CD14-positive monocyte (primary cell): ENCODE results near the gene NFE2L3. TPM values are rescaled to one million over a fixed set of nuclear protein-coding genes. Genes with fewer than 3 reads are reported as not detected.

Experiments
- DNase-seq, 3 donors: peaks; one replicate each; pipeline ENCODE4 v3.0.0-alpha.2; 2011 to 2022
- H2AFZ ChIP-seq: 2 replicates; pipeline ENCODE4 v1.6.0; 2012; ENCODE audit warnings: mild to moderate bottlenecking, low read depth, low read length, inconsistent platforms; ENCODE audit not compliant: insufficient read depth, poor library complexity, severe bottlenecking
- H3K27ac ChIP-seq, 2 donors: 1 replicate in 1 of 2; 2 replicates in 1 of 2; pipeline ENCODE4 v1.5.1; 2012 to 2013; ENCODE audit warnings: low read length in 2 of 2, control low read depth in 1 of 2, inconsistent platforms in 1 of 2, low read depth in 1 of 2, mild to moderate bottlenecking in 1 of 2
- H3K27me3 ChIP-seq, 2 donors: one replicate each; pipeline versions ENCODE4 v1.6.0 to v1.6.1; 2011 to 2013; ENCODE audit warnings: low read length in 2 of 2; ENCODE audit not compliant: control insufficient read depth in 2 of 2, insufficient read depth in 2 of 2
- H3K36me3 ChIP-seq, 2 donors: replicated peaks in 1 of 2; 1 replicate in 1 of 2; 2 replicates in 1 of 2; pipeline versions ENCODE4 v1.5.1 to v1.6.1; 2012 to 2013; ENCODE audit warnings: low read length in 2 of 2, control low read depth in 1 of 2, inconsistent platforms in 1 of 2, mild to moderate bottlenecking in 1 of 2; ENCODE audit not compliant: insufficient read depth in 2 of 2, control insufficient read depth in 1 of 2
- H3K4me1 ChIP-seq, 2 donors: 1 replicate in 1 of 2; 2 replicates in 1 of 2; pipeline versions ENCODE4 v1.5.1 to v1.6.1; 2012 to 2013; ENCODE audit warnings: low read length in 2 of 2, control low read depth in 1 of 2, inconsistent platforms in 1 of 2, mild to moderate bottlenecking in 1 of 2, moderate library complexity in 1 of 2; ENCODE audit not compliant: insufficient read depth in 2 of 2, control insufficient read depth in 1 of 2
- H3K4me2 ChIP-seq: replicated peaks from 2 replicates; pipeline ENCODE3; 2012; ENCODE audit warnings: low read length, moderate library complexity, mild to moderate bottlenecking; ENCODE audit not compliant: poor library complexity, severe bottlenecking; ENCODE audit errors: extremely low read depth
- H3K4me3 ChIP-seq, 3 experiments: fragments of 200-600 bp in 1 of 3; sonication (generic) in 1 of 3; replicated peaks in 1 of 3; 1 replicate in 2 of 3; 2 replicates in 1 of 3; pipeline ENCODE4 v1.5.1; 2011 to 2013; ENCODE audit warnings: low read length in 3 of 3, mild to moderate bottlenecking in 3 of 3, control low read depth in 2 of 3, low read depth in 2 of 3, inconsistent platforms in 1 of 3, moderate library complexity in 1 of 3
- H3K79me2 ChIP-seq: 2 replicates; pipeline ENCODE4 v1.6.0; 2012; ENCODE audit warnings: mild to moderate bottlenecking, control low read depth, inconsistent platforms, low read length, moderate library complexity; ENCODE audit not compliant: insufficient read depth
- H3K9ac ChIP-seq: 2 replicates; pipeline ENCODE4 v1.6.0; 2017; ENCODE audit warnings: low read length, mild to moderate bottlenecking; ENCODE audit not compliant: insufficient read depth, poor library complexity, severe bottlenecking
- H3K9me3 ChIP-seq, 2 donors: replicated peaks in 1 of 2; 1 replicate in 1 of 2; 2 replicates in 1 of 2; pipeline versions ENCODE4 v1.5.1 to v1.6.1; 2012 to 2013; ENCODE audit warnings: low read length in 2 of 2, control low read depth in 1 of 2; ENCODE audit not compliant: control insufficient read depth in 1 of 2, insufficient read depth in 1 of 2
- H4K20me1 ChIP-seq: 2 replicates; pipeline ENCODE4 v1.6.0; 2012; ENCODE audit warnings: mild to moderate bottlenecking, low read length, control low read depth, moderate library complexity; ENCODE audit not compliant: insufficient read depth
- H3K27ac Mint-ChIP-seq, 7 donors: one replicate each; pipeline ENCODE4 v1.8.0; 2020; ENCODE audit warnings: mild to moderate bottlenecking in 7 of 7, mixed read lengths in 7 of 7, moderate library complexity in 6 of 7, inconsistent platforms in 2 of 7
- H3K27me3 Mint-ChIP-seq, 3 donors: one replicate each; pipeline ENCODE4 v1.8.0; 2021 to 2022; ENCODE audit warnings: low read depth in 3 of 3, mild to moderate bottlenecking in 3 of 3, mixed read lengths in 3 of 3, moderate library complexity in 3 of 3, inconsistent platforms in 1 of 3
- H3K36me3 Mint-ChIP-seq, 2 donors: one replicate each; pipeline ENCODE4 v1.8.0; 2020; ENCODE audit warnings: mixed read lengths in 2 of 2, inconsistent platforms in 1 of 2, mild to moderate bottlenecking in 1 of 2
- H3K4me1 Mint-ChIP-seq: one replicate; pipeline ENCODE4 v1.8.0; 2020; ENCODE audit warnings: mild to moderate bottlenecking, mixed read lengths
- H3K4me3 Mint-ChIP-seq, 2 donors: one replicate each; pipeline ENCODE4 v1.8.0; 2020; ENCODE audit warnings: mild to moderate bottlenecking in 2 of 2, mixed read lengths in 2 of 2, moderate library complexity in 1 of 2
- H3K9me3 Mint-ChIP-seq, 7 donors: one replicate each; pipeline ENCODE4 v1.8.0; 2020 to 2022; ENCODE audit warnings: mixed read lengths in 7 of 7, mild to moderate bottlenecking in 6 of 7, moderate library complexity in 6 of 7, inconsistent platforms in 2 of 7
- WGBS: methylation state at CpG from one replicate; pipeline ENCODE4 v1.1.5; 2013; ENCODE audit warnings: missing lambda C conversion rate; ENCODE audit not compliant: insufficient coverage; 5-methylcytosine and 5-hydroxymethylcytosine counted together
- intact Hi-C, 2 donors: fragments of 100-400 bp; cut with micrococcal nuclease; formaldehyde crosslinking; loops; one replicate each; pipeline versions ENCODE4 v1.15.0 to v1.15.1; 2023
- polyA plus RNA-seq, 3 donors: library from polyadenylated mRNA; depleted of rRNA in 1 of 3; unstranded in 2 of 3; stranded (reverse) in 1 of 3; fragments of 300-500 nt in 2 of 3; fragments of >200 nt in 1 of 3; fragmentation: Illumina TruSeq in 2 of 3; gene quantifications; 1 replicate in 2 of 3; 2 replicates in 1 of 3; pipeline ENCODE4 v1.2.3, GENCODE V29; 2012 to 2021
- TF ChIP-seq, protein P1 (sequence below): fragments of 200-600 bp; IDR thresholded peaks from one replicate; pipeline ENCODE4 v1.8.0; 2022; ENCODE audit warnings: antibody characterized with exemption, mild to moderate bottlenecking

Gene NFE2L3
- polyA plus RNA-seq, 3 donors: 4.4 to 17.2 (median 10.6) TPM

- Mint-ChIP-seq H3K36me3 (peaks cover 0 to 4% of the 10 kb centered on the region in 2 donors), H3K27me3 (peaks cover 0 to 4% (median 2%) of the 10 kb centered on the region in 3 donors), H3K4me3 (no peak overlapping the region), H3K9me3 (peaks cover 0 to 13% (median 8%) of the 10 kb centered on the region in 7 donors), H3K4me1 (peaks cover 44% of the 10 kb centered on the region), H3K27ac (peak overlapping the region in 6 of 7 donors; percentile 17 to 91 (median 66))
- H2AFZ ChIP-seq: no peak overlapping the region
- H3K4me3 ChIP-seq: no peak overlapping the region
- H3K9me3 ChIP-seq: peaks cover 0 to 3% of the 10 kb centered on the region in 2 donors
- no peaks in the 10 kb centered on the region for H3K79me2 ChIP-seq
- peak overlapping the region; percentile 14 for H3K4me2 ChIP-seq
- H3K27me3 ChIP-seq: no peaks in the 10 kb centered on the region
- no CpG with 5 or more reads among the region's 2 CpGs for WGBS
- intact Hi-C loops: no loop called here
- DNase-seq: peak; percentile 48 to 70 (median 68)
- TF ChIP-seq, protein P1, sequence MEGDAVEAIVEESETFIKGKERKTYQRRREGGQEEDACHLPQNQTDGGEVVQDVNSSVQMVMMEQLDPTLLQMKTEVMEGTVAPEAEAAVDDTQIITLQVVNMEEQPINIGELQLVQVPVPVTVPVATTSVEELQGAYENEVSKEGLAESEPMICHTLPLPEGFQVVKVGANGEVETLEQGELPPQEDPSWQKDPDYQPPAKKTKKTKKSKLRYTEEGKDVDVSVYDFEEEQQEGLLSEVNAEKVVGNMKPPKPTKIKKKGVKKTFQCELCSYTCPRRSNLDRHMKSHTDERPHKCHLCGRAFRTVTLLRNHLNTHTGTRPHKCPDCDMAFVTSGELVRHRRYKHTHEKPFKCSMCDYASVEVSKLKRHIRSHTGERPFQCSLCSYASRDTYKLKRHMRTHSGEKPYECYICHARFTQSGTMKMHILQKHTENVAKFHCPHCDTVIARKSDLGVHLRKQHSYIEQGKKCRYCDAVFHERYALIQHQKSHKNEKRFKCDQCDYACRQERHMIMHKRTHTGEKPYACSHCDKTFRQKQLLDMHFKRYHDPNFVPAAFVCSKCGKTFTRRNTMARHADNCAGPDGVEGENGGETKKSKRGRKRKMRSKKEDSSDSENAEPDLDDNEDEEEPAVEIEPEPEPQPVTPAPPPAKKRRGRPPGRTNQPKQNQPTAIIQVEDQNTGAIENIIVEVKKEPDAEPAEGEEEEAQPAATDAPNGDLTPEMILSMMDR: no peak
- no peaks in the 10 kb centered on the region for H4K20me1 ChIP-seq
- peaks cover 43 to 45% of the 10 kb centered on the region in 2 donors for H3K4me1 ChIP-seq
- no peaks in the 10 kb centered on the region for H3K36me3 ChIP-seq
- no peak overlapping the region for H3K9ac ChIP-seq
- H3K27ac ChIP-seq: peak overlapping the region in 1 of 2 donors; percentile 24
Observed at GRCh38 chr7:26141077-26141476, 10.9 kb upstream of the NFE2L3 start.

GRCh38 chr7:26143298-26144048, 8.5 kb upstream of the NFE2L3 start:
- TF ChIP-seq, protein P1: no peak
- Histone ChIP-seq H3K79me2 (no peaks in the 10 kb centered on the region), H3K27me3 (no peaks in the 10 kb centered on the region), H3K4me2 (no peak overlapping the region), H3K36me3 (no peaks in the 10 kb centered on the region), H4K20me1 (no peaks in the 10 kb centered on the region), H3K9ac (no peak overlapping the region), H3K9me3 (peaks cover 0 to 3% of the 10 kb centered on the region in 2 donors), H2AFZ (no peak overlapping the region), H3K4me1 (peaks cover 43 to 45% of the 10 kb centered on the region in 2 donors), H3K27ac (no peak overlapping the region), H3K4me3 (no peak overlapping the region)
- Mint-ChIP-seq H3K27ac (peak overlapping the region in 1 of 7 donors; percentile 18), H3K9me3 (peaks cover 0 to 16% (median 13%) of the 10 kb centered on the region in 7 donors), H3K36me3 (no peaks in the 10 kb centered on the region), H3K4me1 (peaks cover 44% of the 10 kb centered on the region), H3K27me3 (peaks cover 2 to 4% (median 2%) of the 10 kb centered on the region in 3 donors), H3K4me3 (peak overlapping the region in 1 of 2 donors; percentile 14)
- peak in 1 of 3 donors; percentile 42 for DNase-seq
- WGBS: 53% methylated on average over 3 of the region's 5 CpGs
- intact Hi-C loops: no loop called here
